Measurements from ENCODE around the gene HDAC4.

DNA sequence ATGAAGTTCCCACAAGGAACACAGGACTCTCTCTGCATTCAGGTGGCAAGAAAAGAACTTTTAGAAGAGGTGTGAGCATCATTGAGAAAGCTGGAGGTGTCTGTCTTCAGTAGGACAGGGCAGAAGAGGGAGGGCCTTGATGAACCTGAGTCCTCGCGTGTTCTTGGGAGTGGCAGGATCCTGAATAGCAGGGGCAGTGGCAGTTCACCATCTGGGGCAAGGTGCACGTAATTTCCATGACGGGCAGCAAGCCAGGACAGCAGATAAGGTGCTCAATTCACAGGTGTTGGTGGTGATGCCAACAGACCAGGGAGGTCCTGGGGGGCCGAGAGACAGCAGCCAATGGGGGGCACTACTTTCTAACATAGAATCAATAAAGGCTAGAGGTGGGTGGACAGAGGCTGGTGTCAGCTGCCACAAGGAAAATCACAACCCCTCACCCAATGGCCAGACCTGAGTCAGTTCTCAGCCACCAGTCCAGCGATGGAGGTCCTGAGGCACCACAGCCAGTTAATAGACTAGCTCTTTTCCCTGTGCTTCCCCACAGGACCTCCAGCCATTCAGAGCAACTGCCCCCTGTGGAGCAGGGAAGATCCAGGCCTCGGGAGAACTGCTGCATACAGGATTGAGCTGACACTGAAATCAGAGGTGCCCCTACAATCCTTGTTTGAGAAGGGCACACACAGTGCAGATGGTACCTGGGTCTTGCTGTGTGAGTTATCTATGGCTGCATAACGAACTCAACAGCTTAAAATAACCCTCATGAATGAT lies 10.9 kb upstream of the HDAC4 start:
- TF ChIP-seq, protein P1, sequence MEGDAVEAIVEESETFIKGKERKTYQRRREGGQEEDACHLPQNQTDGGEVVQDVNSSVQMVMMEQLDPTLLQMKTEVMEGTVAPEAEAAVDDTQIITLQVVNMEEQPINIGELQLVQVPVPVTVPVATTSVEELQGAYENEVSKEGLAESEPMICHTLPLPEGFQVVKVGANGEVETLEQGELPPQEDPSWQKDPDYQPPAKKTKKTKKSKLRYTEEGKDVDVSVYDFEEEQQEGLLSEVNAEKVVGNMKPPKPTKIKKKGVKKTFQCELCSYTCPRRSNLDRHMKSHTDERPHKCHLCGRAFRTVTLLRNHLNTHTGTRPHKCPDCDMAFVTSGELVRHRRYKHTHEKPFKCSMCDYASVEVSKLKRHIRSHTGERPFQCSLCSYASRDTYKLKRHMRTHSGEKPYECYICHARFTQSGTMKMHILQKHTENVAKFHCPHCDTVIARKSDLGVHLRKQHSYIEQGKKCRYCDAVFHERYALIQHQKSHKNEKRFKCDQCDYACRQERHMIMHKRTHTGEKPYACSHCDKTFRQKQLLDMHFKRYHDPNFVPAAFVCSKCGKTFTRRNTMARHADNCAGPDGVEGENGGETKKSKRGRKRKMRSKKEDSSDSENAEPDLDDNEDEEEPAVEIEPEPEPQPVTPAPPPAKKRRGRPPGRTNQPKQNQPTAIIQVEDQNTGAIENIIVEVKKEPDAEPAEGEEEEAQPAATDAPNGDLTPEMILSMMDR (conservative IDR thresholded peaks at IDR 0.05; ENCODE audit: low read length) = no peak
- TF ChIP-seq EZH2phosphoT487 (IDR thresholded peaks at IDR 0.05; ENCODE audit: borderline replicate concordance) = no peak

Measured in Loucy (cell line).